ENCODE measurements around the gene CLDN19.

Gene CLDN19

DNA sequence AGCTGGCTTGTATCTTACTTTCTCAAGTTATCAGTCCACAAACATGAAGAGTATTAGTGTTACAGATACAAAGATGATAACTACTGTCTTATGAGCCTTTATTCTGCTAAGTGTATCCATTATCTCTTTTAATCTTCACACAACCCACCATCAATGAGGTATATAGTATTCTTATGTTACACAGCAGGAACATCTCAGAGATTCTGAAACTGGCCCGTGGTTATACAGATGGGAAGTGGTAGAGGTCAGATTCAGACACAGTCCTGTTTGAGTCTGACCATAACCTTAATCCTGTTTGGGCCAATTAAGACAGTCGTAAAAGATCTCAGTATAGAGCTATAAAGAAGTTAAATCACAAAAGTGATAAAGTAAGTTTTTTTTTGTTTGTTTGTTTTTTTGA lies 39.7 kb upstream of the CLDN19 start:
- TF ChIP-seq, protein P1, sequence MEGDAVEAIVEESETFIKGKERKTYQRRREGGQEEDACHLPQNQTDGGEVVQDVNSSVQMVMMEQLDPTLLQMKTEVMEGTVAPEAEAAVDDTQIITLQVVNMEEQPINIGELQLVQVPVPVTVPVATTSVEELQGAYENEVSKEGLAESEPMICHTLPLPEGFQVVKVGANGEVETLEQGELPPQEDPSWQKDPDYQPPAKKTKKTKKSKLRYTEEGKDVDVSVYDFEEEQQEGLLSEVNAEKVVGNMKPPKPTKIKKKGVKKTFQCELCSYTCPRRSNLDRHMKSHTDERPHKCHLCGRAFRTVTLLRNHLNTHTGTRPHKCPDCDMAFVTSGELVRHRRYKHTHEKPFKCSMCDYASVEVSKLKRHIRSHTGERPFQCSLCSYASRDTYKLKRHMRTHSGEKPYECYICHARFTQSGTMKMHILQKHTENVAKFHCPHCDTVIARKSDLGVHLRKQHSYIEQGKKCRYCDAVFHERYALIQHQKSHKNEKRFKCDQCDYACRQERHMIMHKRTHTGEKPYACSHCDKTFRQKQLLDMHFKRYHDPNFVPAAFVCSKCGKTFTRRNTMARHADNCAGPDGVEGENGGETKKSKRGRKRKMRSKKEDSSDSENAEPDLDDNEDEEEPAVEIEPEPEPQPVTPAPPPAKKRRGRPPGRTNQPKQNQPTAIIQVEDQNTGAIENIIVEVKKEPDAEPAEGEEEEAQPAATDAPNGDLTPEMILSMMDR (IDR thresholded peaks at IDR 0.05) = no peak

DNA sequence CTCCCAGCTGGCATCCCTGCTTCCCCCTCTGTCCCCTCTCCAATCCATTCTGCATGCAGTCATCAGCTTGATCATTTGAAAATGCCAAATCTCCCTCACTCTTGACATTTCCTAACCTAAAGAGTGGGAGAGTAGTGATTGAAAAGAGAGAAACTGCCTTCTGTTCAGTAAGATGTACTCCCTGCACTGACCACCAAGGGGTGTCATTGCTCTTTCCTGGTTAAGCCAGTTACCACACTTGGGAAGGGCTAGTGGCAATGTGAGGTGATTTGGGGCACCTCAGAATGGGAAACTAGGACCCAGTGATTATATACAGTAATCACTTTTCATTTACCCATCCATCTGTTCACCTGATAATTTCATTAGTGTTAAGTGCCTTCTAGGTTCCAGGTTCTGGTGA lies 37.8 kb upstream of the CLDN19 start:
- TF ChIP-seq, protein P1 (IDR thresholded peaks at IDR 0.05) = peak; percentile 60

DNA sequence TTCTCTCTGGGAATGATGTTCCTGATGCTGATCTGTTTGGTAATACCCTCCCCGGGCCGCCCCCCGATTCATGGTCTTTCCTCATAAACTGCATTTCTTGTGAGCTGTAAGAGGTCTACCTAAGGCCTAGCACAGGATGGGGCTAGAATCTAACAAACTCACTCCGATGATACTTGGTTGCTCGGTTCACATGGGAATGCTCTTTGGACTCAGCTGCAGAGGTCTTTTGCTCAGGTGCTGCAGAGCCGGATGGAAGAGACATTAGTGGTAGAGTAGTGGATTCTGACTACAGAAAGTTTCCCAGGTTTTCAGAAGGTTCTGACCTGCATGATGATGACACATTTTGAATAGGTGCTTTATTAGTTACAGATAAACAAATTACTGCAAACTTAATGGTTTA lies 36.5 kb upstream of the CLDN19 start:
- TF ChIP-seq, protein P1 (IDR thresholded peaks at IDR 0.05) = no peak

DNA sequence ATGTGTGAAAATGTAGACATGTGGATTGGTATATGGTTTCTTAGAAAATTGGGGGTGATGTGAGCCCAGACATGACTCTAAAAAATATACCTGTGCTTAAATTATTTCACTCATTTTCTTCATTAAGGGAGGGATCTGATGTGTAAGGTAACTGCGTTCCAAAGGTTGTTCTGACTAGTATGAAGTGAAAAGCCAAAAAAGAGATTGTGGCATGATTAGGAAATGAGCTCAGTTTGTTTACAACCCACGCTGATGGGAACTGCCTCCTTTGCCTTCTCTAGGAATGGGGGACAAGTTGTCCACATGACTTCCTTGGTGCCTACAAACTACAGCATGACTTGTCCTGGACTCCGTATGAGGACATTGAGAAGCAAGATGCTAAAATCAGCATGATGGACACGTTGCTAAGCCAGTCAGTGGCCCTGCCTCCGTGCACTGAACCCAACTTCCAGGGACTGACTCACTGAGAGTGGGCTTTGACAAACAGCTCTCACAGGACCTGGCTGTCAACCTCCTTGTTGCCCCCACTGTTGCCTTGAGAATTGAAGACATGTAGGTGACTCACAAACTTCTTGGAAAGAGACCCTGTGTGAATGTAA lies 35.0 kb upstream of the CLDN19 start:
- TF ChIP-seq, protein P1 (IDR thresholded peaks at IDR 0.05) = no peak

DNA sequence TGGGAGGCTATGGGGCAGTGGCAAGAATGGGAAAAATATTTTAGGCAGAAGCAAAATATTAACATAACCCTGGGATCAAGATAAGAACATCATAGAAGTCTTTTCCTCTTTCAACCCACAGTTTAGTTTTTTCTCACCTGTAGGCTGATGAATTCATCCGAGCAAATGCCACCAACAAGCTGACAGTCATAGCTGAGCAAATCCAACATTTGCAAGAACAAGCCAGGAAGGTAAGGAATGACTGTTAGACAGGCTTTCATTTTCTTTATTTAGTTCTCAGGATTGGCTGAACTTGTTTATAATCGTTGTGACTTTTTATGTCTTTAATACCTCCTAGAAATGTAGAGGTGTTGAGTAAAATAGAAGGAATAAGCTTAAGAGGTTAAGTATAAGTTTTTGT lies 33.4 kb upstream of the CLDN19 start:
- TF ChIP-seq, protein P1 (IDR thresholded peaks at IDR 0.05) = no peak

DNA sequence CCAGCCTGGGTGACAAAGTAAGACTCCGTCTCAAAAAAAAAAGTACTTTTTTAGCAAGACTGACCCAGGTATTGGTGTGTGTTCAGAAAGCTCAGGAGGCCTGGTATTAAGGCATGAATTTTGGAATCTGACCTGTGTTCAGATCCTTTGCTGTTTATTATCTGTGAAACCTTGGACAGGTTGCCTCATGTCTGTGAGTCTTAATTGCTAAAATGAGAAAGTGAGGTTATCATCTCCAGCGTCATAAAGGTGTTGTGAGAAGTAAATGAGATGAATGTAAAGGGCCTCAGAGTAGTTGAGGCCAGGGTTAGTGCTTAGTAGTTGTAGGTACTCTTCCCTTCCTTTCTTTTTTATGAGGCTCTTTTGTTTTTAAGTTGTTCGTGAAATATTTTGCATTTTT lies 29.8 kb upstream of the CLDN19 start:
- TF ChIP-seq, protein P1 (IDR thresholded peaks at IDR 0.05) = no peak

DNA sequence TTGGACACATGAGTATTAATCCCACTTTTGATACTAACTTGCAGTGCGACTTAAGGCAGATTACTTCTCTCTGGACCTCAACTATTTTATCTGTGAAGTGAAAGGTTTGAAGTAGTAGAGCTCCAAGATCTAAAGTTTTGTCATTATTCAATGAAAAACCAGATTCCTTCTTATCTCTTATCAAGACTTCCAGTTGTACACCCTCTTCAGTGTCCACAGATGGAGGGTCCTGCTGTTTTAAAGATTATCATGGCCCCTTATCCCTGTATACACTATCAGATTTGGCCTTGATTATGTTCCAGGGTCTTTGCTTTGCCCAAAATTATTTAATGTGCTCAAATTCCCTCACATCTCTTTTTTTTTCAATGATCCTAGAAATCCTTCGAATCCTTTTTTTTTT lies 28.1 kb upstream of the CLDN19 start:
- TF ChIP-seq, protein P1 (IDR thresholded peaks at IDR 0.05) = no peak

DNA sequence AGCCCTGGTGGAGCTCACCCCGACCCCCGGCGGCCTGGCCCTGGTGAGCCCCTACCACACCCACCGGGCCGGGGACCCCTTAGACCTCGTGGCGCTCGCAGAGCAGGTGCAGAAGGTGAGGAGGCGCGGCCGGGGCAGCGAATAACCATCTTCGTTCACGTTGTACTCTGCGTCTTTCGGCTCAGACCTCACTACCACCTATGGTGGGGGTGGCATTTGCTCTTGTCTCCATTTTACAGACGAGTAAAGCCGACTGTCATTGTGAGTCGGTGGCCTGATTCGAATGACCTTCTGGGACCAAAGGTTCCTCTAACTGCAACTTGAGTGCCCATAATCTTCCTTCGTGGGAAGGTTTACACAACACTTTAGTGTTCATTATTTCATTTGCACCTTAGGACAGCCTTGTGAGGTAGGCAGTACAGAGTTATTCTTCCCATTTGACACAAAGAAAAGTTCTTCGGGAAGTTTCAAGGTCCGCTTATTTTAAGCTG lies 27.5 kb upstream of the CLDN19 start:
- TF ChIP-seq, protein P1 (IDR thresholded peaks at IDR 0.05) = no peak

Data from LNCAP (cell line).